CD4-positive, alpha-beta T cell treated with Interleukin-6 at 100 ng/mL for 8 hours (primary cell): ENCODE measurements around the gene AP5M1.
"Not testable (repeated sequence)": the region's sequence is repeated elsewhere in the genome, so short reads cannot be mapped to it uniquely, and the experiment has no call there.

Source experiments
- DNase-seq: peaks from one replicate; pipeline ENCODE4 v3.0.0-alpha.2; 2020; ENCODE audit warnings: mixed read lengths, low spot score

The AP5M1 gene

DNA sequence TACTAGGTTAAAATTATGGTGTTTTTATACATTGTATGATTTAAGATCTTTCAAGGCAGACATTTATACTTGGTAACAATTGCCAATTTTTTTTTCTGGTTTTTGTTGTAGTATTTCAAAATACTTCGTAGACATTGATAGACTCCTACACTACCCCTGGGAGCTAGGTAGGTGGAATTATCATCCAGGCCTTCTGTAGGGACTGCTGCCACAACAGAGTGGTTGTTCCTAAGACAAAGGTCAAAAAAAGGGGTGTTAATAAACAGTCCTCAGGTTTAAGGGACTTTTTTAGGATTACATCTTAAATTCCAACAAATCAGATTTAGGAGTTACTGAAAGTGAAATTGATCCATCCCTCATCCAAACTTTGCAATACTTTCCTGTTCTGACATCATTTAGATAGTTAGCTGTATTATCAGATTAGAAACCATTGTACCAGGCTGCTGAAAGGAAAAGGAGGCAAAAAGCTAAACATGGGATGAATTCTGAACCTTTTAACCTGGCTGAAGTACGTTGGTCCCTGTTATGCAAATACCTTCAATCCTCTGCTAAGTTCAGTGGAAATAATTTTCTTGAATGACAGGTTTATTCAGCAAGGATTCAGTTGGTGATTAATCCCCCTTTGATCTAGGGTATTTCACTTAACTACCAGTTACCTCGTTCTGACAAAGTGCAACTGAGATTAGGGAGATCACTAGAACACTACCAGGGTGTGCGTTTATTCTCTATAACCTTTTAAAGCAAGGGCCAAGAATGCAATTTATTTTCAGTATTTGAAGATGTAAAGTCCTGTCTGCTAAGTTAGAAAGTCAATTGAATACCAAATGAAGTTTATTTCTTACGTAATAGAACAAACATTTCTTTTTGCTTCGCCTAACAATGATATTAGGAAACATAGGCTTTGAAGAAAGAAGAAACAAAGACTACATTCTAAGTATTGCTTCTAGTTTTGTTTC lies 23.2 kb downstream of the AP5M1 start:
- DNase-seq: no peak

DNA sequence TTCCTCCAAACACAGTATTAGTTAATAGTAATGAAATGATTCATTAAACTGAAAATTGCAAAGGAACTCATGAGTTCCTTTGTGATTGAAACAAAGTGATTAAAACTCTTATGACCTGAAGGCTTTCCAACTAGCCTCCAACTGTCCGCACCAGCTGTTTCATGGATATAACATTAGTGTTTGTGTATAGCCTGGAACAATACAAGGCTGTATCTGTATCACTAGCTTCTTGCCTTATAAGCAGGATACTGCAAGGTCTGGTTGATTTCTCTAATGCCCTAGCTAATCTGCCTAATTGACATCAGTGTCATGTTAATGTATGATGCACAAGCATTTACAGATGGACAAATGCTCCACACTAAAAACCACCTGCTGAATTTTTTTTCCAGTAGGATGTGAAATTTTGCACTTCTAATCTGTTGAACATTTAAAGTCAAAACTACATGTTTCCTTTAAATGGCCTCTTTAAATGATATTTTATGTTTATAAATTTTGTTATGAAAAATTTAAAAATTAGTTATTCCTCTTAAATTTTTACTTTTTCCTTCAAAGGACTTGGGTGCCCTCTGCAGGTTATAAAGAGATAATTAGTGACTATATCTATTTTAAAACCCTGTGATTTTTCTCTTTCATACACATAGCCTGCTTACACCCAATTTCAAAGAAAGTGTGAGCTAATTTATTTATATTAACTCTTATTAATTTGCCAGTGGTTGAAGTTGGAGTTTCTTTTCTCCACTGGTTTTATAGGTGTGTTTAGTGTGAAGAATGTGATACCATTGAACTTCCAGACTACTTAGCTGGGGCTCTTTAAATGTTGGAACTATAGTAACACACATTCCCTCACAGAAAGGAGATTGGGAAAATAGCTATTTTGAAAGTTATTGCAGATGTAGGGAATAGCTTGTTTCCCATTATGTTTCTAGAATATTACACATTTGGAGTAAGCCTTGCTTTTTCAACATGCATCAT lies 25.4 kb downstream of the AP5M1 start:
- no peak for DNase-seq

DNA sequence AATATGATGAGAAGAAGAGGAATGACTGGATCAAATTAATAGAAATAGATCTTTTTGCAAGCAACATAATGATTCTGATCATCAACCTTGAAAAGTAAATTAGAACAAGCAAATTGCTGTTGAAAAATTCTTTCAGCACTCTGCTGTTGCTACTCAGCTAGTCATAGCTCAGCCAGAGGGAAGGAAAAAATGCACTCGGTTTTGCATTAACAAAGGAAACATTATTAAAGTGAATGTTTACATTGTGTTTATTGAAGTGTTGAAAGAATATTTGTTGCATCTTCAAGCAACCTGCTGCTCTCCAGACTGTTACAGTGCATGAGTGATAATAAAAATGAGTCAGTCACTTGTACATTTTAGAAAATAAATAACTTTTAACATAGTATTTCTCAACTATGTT lies 26.5 kb downstream of the AP5M1 start:
- no peak for DNase-seq

DNA sequence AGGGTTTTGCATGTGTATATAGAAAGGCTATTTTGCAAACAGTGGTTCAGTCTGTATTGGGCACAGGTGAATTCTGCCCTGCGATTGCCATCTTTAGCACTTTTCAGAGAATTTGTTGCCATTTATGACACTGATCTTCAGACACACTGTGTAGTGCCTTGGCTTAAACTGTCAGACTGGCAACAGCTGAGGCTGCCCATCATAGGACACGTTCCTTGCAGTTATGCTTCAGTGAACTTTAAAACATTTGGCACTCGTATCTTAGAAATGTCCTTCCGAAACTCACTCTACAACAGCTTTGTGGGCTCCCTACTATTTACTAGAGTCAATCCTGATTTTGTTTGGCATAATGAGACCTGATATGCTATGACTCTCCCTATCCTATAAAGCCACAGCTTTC lies 29.1 kb downstream of the AP5M1 start:
- no peak for DNase-seq

DNA sequence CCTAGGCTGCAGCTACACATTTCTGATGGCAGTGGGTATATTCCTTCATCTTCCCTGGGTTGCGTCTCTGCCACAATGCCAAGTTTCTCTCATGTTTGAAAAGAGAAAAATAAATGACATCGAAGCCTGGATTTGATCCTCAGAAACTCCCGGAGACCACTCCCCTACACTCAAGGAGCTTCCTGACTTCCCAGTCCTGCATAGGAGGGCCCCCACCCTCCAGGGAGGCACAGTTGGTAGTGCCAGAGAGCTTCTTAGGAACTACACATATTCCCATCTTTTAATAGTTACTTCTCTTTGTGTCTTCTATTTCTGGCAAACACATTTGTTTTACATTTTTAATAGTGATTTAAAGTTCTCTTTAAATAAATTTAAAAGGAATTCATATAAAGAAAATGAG lies 30.7 kb downstream of the AP5M1 start:
- no peak for DNase-seq

DNA sequence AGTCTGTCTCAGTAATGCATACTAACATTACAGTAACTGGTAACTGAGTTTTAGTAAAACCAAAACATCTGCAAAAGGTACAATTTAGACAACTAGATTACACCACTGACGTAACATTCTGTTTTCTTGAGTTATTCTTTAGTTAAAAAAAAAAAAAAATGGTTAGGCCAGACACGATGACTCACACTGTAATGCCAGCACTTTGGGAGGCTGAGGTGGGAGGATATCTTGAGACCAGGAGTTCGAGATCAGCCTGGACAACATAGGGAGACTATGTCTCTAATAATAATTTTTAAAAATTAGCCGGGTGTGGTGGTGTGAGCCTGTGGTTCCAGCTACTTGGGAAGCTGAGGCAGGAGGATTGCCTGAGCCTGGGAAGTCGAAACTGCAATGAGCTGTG lies 34.1 kb downstream of the AP5M1 start:
- no peak for DNase-seq

DNA sequence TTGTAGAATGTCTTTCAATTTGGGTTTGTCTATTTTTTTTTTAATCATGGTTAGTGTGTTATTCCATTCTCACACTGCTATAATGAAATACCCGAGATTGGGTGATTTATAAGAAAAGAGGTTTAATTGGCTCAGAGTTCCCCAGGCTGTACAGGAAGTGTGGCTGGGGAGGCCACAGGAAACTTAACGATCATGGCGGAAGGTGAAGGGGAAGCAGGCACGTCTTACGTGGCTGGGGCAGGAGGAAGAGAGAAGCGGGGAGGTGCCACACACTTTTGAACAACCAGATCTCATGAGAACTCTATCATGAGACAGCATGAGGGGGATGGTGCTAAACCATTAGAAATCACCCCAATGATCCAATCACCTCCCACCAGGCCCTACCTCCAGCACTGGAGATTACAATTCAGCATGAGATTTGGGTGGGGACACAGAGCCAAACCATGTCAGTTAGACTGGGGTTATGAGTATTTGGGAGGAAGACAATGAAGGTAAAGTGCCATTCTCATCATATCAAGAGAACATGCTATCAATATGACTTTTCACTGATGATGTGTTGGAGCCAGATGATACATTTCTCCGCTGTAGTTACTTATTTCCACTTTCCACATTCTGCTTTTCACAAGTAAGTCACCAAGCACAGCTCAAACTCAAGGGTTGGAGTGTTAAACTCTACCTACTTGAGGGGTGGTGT lies 45.8 kb downstream of the AP5M1 start:
- DNase-seq: no peak

DNA sequence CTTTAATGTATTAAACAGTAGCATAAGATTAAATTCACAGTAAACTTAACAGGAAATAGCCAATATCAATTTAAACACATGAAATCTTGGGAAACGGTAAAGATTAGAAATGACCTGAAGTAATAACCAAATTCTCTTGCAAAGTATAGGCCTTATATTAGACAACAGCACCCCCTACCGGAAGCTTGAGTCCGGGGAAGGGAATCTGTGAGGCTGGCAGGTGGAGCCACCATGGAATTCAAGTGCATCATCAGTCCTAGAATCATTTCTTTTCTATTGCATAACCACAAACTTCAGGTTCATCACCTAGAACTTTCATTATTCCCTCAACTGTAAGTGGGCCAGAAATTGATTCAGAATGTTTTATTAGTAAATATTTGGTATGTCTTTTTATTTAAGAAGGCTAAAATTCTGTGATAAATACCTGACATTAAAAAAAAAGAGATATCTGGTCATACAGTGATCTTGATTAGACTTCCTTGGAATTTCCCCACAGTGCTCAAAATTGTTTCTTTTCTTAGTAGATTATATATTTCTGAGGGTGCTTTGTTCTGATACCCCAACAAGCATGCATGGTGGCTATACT lies 48.6 kb downstream of the AP5M1 start:
- DNase-seq: peak; percentile 73

DNA sequence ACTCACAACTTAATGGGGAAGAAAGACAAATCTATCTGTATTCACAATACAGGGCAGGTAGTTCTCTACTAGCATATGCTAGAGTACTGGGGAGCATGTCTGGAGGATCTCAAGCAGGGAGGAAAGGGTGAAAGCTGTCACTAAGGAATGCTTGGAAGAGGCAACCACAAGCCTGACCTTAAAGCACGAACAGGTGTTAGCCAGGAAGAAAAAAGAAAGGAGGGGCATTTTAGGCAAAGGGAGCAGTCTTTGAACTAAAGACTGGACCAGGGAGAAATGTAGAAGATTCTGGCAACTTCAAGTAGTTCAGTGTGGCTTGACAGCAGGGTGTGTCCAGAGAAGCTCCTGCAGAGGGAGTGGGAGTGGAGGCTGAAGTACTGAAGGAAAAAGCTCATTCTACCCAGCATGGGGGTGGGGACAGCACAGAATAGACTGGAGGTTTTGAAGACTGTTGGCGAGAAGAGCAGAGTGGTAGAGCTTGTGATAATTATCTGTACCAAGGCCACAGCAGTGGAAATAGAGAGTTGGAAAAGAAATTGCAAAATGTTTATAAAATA lies 50.9 kb downstream of the AP5M1 start:
- no peak for DNase-seq

DNA sequence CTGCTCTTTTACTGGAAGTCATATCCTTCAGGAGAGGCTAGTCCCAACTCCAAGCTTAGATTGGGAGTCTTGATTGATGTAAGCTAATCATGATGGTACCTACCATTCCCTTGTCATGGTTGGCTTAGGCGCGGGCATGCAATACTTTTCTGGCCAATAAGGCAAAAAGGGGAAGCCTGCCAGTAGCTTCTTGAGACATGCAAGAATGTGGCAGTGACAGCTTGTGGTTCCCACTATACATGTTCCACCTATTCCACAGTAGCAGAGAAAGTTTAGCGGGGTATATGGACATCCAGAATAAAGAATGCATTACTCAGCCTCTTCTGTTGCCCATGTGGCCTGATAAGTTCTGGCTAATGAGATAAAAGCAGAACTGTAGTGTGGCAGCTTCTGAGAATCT lies 55.0 kb downstream of the AP5M1 start:
- no peak for DNase-seq

DNA sequence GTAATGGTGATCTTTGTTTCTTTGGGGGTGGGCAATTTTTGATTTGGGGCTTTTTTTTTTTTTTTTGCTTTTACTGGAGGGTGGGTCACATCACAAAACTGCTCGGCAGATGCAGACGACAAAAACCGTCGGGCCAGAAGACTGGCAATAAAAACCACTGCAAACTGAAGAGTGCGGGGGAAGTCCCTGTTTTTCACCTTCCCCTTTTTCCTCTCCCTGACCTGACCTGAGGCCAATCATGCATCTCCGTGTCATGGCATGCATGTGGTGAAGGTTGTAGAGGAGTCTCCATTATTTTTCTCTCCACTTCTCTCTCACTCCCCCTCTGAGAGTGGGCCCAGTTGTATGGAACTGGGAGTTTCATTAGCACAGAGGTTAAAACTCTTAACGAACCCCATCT lies 57.5 kb downstream of the AP5M1 start:
- no peak for DNase-seq

DNA sequence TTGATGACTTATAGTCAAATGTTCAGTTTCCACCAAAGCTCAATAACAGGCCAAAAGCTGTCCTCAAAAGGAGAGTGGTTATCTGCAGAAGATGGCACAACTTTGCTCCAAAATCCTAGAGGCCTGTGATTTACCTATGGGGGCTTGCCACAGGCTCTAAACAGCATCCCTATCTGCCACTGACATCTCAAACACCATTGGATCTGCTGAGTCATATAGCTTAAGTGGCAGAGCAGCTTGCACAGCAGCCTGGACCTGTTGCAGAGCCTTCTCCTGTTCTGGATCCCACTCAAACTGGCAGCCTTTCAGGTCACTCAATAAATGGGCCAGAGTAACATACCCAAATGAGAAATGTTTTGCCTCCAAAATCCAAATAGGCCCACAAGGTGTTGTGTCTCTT lies 61.1 kb downstream of the AP5M1 start:
- no peak for DNase-seq

DNA sequence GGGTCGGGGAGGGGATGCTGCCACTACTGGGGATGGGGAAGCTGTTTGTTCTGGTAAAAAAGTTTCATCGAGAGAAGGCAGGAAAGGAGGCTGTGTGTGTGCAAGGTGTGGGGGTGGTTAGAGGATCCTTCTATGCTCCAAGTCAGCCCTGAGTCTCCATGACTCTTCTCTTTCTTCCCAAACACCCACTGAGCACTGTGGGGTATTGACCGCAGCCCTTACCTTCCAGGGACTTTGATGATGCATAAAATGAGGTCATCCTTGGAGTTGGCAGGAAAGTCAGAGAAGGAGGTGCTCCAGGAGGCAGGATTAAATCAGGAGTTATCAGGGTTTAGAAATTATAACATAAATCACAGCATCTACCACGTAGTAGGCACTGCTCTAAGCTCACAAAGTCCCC lies 63.7 kb downstream of the AP5M1 start:
- not testable (repeated sequence) for DNase-seq

DNA sequence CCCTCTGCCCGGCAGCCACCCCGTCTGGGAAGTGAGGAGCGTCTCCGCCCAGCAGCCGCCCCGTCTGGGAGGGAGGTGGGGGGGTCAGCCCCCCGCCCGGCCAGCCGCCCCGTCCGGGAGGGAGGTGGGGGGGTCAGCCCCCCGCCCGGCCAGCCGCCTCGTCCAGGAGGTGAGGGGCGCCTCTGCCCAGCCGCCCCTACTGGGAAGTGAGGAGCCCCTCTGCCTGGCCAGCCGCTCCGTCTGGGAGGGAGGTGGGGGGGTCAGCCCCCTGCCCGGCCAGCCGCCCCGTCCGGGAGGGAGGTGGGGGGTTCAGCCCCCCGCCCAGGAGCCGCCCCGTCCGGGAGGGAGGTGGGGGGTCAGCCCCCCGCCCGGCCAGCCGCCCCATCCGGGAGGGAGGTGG lies 65.0 kb downstream of the AP5M1 start:
- DNase-seq: not testable (repeated sequence)

DNA sequence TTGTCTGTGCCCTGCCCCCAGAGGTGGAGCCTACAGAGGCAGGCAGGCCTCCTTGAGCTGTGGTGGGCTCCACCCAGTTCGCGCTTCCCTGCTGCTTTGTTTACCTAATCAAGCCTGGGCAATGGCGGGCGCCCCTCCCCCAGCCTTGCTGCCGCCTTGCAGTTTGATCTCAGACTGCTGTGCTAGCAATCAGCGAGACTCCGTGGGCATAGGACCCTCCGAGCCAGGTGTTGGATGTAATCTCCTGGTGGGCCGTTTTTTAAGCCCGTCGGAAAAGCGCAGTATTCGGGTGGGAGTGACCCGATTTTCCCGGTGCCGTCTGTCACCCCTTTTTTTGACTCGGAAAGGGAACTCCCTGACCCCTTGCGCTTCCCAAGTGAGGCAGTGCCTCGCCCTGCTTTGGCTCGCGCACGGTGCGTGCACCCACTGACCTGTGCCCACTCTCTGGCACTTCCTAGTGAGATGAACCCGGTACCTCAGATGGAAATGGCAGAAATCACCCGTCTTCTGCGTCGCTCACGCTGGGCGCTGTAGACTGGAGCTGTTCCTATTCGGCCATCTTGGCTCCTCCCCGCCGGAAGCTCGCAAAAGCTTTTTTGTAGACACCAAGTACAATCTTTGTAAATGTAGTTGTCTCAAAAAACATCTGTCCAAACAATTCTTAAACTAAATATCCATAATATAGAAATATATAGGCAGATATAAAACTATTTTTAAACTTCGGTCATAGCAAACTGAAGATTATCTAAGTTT lies 75.0 kb downstream of the AP5M1 start:
- not testable (repeated sequence) for DNase-seq

DNA sequence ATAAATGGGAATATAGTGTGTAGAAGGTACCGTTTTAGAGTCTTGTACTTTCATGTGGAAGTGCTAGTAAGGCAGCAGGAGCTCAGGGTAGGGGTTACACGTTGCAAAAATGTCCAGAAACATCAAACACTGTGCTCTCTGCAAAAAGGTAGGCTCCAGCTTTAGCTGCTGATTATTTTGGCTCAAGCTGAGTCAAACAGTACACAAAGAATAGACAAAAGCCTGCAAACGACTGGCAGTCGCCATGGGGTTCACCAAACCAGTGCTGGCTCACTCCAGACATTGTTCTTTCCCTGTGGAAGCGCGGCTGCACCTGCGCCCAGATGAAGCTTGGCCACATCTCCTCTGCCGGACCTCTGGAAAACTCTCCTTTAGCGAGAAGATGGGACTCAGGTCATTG lies 76.3 kb downstream of the AP5M1 start:
- no peak for DNase-seq

DNA sequence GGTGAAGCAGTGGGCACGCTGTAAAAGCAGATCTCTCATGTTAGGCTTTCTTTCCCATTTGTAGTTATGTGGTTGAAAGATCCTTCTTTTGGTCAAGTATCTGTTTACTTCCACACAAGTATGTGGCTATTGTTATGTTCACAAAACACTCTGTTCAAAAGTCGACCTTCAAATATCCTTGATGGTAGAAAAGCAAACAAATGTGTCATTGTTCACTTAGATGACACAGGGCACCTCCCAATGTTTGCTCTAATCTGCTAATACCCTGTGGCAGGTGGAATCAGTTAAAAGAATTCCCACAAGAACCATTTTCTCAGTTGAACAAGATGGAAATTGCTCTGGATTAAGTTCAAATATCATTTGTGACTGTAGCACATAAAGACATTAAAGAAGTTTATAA lies 78.0 kb downstream of the AP5M1 start:
- no peak for DNase-seq
